Fibroblast of lung (primary cell): ENCODE measurements around the gene ANKRD44.

Experiments
- EZH2 ChIP-seq: IDR thresholded peaks from 2 replicates; pipeline ENCODE4 v1.5.1; 2012; ENCODE audit warnings: low read length, control low read depth, mild to moderate bottlenecking; ENCODE audit errors: missing control alignments
- TF ChIP-seq, protein P1 (sequence below), 2 donors: IDR thresholded peaks in 1 of 2; conservative IDR thresholded peaks in 1 of 2; 1 replicate in 1 of 2; 2 replicates in 1 of 2; pipeline ENCODE4 v1.5.1; 2011 to 2012; ENCODE audit warnings: low read length in 2 of 2, control low read depth in 1 of 2, inconsistent platforms in 1 of 2, low read depth in 1 of 2, mild to moderate bottlenecking in 1 of 2

DNA sequence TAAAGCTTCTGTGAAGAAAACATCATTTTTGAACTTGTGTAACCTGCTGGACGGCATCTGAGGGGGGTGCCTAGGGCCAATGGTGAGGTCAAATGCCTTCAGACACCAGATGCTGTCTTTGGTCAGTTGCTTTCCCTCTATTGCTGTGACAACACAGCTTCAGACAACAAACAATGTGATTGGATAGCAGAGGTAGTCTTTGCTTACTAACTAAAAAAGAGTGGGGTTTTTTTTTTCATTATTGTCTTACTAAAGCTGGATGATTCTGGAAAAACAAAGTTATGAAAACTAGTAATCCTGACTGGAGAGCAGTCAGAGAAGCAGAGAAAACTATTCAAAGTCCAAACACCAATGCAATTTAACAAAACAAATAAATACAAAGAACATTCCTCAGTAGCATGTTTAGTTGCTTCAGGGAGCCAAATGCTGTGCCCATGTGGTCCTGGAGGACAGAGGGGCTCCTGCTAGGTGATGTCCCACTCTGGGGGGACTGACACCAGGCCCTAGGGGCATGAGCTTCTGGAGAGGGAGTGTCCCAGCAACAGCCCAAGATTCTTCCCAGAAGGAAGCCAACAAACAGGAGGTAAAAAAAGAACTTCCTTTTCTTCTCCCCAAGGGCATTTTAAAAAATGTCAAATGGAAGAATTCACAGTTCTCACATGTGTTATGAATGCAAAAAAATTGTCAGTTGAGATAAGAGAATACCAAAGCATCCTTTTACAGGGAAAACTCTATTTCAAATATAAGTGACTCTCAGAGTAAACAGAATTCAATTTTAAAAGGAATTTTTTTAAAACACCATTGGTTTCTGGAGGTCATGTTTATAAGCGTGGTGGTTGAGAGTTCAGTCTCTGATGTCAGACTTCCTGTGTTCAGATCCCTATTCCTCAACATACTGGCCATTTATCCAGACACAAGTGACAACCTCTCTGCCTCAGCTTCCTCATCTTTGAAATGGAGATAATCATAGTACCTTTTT is 203.0 kb downstream of the ANKRD44 start:
- no peak for TF ChIP-seq EZH2
- TF ChIP-seq, protein P1, sequence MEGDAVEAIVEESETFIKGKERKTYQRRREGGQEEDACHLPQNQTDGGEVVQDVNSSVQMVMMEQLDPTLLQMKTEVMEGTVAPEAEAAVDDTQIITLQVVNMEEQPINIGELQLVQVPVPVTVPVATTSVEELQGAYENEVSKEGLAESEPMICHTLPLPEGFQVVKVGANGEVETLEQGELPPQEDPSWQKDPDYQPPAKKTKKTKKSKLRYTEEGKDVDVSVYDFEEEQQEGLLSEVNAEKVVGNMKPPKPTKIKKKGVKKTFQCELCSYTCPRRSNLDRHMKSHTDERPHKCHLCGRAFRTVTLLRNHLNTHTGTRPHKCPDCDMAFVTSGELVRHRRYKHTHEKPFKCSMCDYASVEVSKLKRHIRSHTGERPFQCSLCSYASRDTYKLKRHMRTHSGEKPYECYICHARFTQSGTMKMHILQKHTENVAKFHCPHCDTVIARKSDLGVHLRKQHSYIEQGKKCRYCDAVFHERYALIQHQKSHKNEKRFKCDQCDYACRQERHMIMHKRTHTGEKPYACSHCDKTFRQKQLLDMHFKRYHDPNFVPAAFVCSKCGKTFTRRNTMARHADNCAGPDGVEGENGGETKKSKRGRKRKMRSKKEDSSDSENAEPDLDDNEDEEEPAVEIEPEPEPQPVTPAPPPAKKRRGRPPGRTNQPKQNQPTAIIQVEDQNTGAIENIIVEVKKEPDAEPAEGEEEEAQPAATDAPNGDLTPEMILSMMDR (conservative IDR thresholded peaks at IDR 0.05 in 1 of 2, IDR thresholded peaks at IDR 0.05 in 1 of 2; ENCODE audit: low read depth in 1 of 2, low read length in 2 of 2), result no peak
